DND-41 (cell line): Measurements from ENCODE around the gene GPHA2.

Experiments used
- CTCF ChIP-seq: IDR thresholded peaks from 2 replicates; pipeline ENCODE4 v1.5.1; 2012; ENCODE audit warnings: borderline replicate concordance, low read length, moderate library complexity, mild to moderate bottlenecking; ENCODE audit not compliant: poor library complexity, severe bottlenecking; ENCODE audit errors: extremely low read depth
- EZH2 ChIP-seq: IDR thresholded peaks from 3 replicates; pipeline ENCODE4 v1.6.1; 2012; ENCODE audit warnings: borderline replicate concordance, low read depth, mild to moderate bottlenecking, moderate library complexity, low read length, inconsistent platforms; ENCODE audit not compliant: severe bottlenecking

GRCh38 chr11:64915376-64915887, 20.3 kb downstream of the GPHA2 start:
- TF ChIP-seq CTCF (no peak), EZH2 (no peak)
